Activated naive CD4-positive, alpha-beta T cell treated with anti-CD3 and anti-CD28 coated beads for 36 hours (primary cell): ENCODE measurements around the gene NDUFA6. TPM values are rescaled to one million over a fixed set of nuclear protein-coding genes. Genes with fewer than 3 reads are reported as not detected.
"Not testable (repeated sequence)": the region's sequence is repeated elsewhere in the genome, so short reads cannot be mapped to it uniquely, and the experiment has no call there.

Experiments used
- CTCF ChIA-PET: fragments of 350-600 bp; sonication (Branson Sonifier 250); formaldehyde crosslinking; loops from one replicate; lab custom pipeline; 2021; ENCODE audit warnings: antibody characterized with exemption; lab: Charles Lee
- DNase-seq: peaks from one replicate; pipeline ENCODE4 v3.0.0-alpha.2; 2020
- H3K27ac Mint-ChIP-seq: one replicate; pipeline ENCODE4 v1.8.0; 2021; ENCODE audit warnings: mild to moderate bottlenecking, mixed read lengths
- H3K27me3 Mint-ChIP-seq: one replicate; pipeline ENCODE4 v1.8.0; 2021; ENCODE audit warnings: low read depth, mixed read lengths
- H3K36me3 Mint-ChIP-seq: one replicate; pipeline ENCODE4 v1.8.0; 2021; ENCODE audit warnings: low read depth, mixed read lengths
- H3K4me1 Mint-ChIP-seq: one replicate; pipeline ENCODE4 v1.8.0; 2021; ENCODE audit warnings: low read depth, mixed read lengths
- H3K4me3 Mint-ChIP-seq: one replicate; pipeline ENCODE4 v1.8.0; 2021; ENCODE audit warnings: mild to moderate bottlenecking, moderate library complexity, mixed read lengths
- H3K9me3 Mint-ChIP-seq: one replicate; pipeline ENCODE4 v1.8.0; 2021; ENCODE audit warnings: mixed read lengths
- intact Hi-C: fragments of 100-400 bp; cut with micrococcal nuclease; formaldehyde crosslinking; loops from one replicate; pipeline ENCODE4 v1.15.1; 2023
- total RNA-seq, 2 experiments: library from RNA; stranded (reverse); gene quantifications; one replicate each; pipeline ENCODE4 v1.2.3, GENCODE V29; 2021

Gene NDUFA6
- total RNA-seq, 2 experiments from 2014 or later: 122 to 126 TPM

GRCh38 chr22:42076764-42077485 is 13.6 kb downstream of the NDUFA6 start:
- Mint-ChIP-seq H3K36me3 (peaks cover 3% of the 10 kb centered on the region), H3K4me3 (no peak overlapping the region), H3K27me3 (no peaks in the 10 kb centered on the region), H3K4me1 (peaks cover 34% of the 10 kb centered on the region), H3K27ac (no peak overlapping the region), H3K9me3 (no peaks in the 10 kb centered on the region)
- CTCF ChIA-PET: interaction anchor here (3.0 kb wide), 1 partner anchor 111 kb away, joined by 16 read pairs; no protein-coding TSS in a partner anchor
- intact Hi-C loops: no loop called here
- DNase-seq: no peak

DNA sequence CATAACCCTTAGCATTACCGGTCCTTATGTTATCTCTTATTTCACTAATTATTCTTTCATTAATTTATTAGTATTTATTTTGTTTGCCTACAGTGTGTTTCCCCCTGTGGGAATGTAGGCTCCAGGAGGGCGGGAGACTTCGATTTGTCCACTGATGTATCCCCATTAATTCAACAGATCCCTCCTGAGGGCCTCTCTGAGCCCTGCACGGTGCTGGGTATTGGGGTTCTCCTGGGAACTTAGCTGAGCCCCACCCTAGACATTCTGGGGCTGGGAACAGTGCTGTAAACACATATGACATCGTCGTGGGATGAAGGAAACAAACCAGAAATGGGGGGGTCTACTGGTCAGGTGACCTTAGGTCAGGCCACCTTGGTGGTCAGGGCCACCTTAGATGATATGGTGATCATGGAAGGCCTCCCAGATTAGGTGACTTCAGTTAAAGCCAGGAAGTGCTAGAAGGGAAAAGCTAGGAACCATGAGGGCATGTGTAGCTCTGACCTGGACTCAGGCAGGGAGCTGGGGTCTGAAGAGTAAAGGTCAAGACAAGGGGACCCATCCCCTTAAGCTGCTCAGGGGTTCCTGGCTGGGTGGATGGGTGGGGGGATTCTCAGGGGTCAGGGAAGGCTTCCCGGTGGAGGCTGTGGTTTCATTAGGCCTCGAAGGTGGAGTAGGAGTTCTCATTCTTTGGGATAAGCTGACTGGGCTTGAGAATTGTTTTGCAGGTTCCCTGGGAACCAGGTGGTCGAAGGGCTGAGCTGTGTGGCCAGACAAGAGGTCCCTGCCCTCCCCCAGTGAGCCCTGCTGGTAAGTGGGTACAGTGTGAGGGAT is 15.5 kb downstream of the NDUFA6 start:
- intact Hi-C loops: loop anchor here (1.0 to 5.0 kb wide), 5 partner anchors 109 to 388 kb away; partner anchors contain the start of gene SNU13
- CTCF ChIA-PET: interaction anchor here (0.7 to 3.0 kb wide), 6 partner anchors 15 to 369 kb away, joined by 3 to 16 read pairs (median 4); no protein-coding TSS in a partner anchor
- H3K36me3 Mint-ChIP-seq: no peaks in the 10 kb centered on the region
- DNase-seq: no peak
- peak overlapping the region; percentile 44 for H3K4me3 Mint-ChIP-seq
- H3K9me3 Mint-ChIP-seq: no peaks in the 10 kb centered on the region
- H3K4me1 Mint-ChIP-seq: peaks cover 33% of the 10 kb centered on the region
- H3K27ac Mint-ChIP-seq: no peak overlapping the region
- no peaks in the 10 kb centered on the region for H3K27me3 Mint-ChIP-seq

GRCh38 chr22:42074132-42074811 is 16.3 kb downstream of the NDUFA6 start, which contains the start of gene PHETA2:
Gene PHETA2, plus strand, starts transcription at chr22:42074248. Its CDS starts 3,046 bp downstream, at chr22:42077294.
- Mint-ChIP-seq H3K4me3 (peak within 1 kb of the TSS; percentile 60), H3K36me3 (no peaks in the 10 kb centered on the region), H3K27ac (no peak within 1 kb of the TSS), H3K4me1 (peaks cover 34% of the 10 kb centered on the region), H3K27me3 (no peaks in the 10 kb centered on the region), H3K9me3 (no peaks in the 10 kb centered on the region)
- DNase-seq: peak; percentile 65
- intact Hi-C loops: loop anchor here (1.0 to 5.0 kb wide), 5 partner anchors 108 to 387 kb away; partner anchors contain the start of gene SNU13
- CTCF ChIA-PET: interaction anchor here (3.0 kb wide), 1 partner anchor 109 kb away, joined by 16 read pairs; no protein-coding TSS in a partner anchor

- H3K4me3 Mint-ChIP-seq: peak overlapping the region; percentile 56
- H3K9me3 Mint-ChIP-seq: no peaks in the 10 kb centered on the region
- intact Hi-C loops: loop anchor here (1.0 to 5.0 kb wide), 5 partner anchors 107 to 386 kb away; partner anchors contain the start of gene SNU13
- H3K27me3 Mint-ChIP-seq: no peaks in the 10 kb centered on the region
- H3K4me1 Mint-ChIP-seq: peaks cover 35% of the 10 kb centered on the region
- H3K36me3 Mint-ChIP-seq: no peaks in the 10 kb centered on the region
- CTCF ChIA-PET: interaction anchor here (3.0 kb wide), 1 partner anchor 108 kb away, joined by 16 read pairs; no protein-coding TSS in a partner anchor
- H3K27ac Mint-ChIP-seq: no peak overlapping the region
- DNase-seq: no peak
These were observed 16.9 kb downstream of the NDUFA6 start for GRCh38 chr22:42073621-42074041.

- no peaks in the 10 kb centered on the region for H3K27me3 Mint-ChIP-seq
- DNase-seq: no peak
- intact Hi-C loops: loop anchor here (5.0 kb wide), 4 partner anchors 250 to 385 kb away; partner anchors contain the start of gene SNU13
- CTCF ChIA-PET: no interaction called here
- peaks cover 34% of the 10 kb centered on the region for H3K4me1 Mint-ChIP-seq
- H3K27ac Mint-ChIP-seq: no peak overlapping the region
- H3K36me3 Mint-ChIP-seq: peaks cover 1% of the 10 kb centered on the region
- peak overlapping the region; percentile 56 for H3K4me3 Mint-ChIP-seq
- H3K9me3 Mint-ChIP-seq: no peaks in the 10 kb centered on the region
These were observed 17.8 kb downstream of the NDUFA6 start for GRCh38 chr22:42072606-42073330.

DNA sequence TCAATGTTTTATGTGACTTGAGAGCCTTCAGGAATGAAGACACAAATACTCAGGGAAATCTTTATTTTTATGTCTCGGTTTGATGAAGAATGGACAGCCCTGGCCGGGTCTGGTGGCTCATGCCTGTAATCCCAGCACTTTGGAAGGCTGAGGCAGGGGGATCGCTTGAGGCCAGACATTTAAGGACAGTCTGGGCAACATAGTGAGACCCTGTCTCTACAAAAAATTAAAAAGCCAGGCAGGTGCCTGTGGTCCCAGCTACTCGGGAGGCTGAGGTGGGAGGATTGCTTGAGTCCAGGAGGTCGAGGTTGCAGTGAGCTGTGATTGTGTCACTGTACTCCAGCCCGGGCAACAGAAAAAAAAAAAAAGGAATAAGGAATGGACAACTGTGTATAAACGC is 19.1 kb downstream of the NDUFA6 start:
- DNase-seq, H3K36me3 Mint-ChIP-seq, CTCF ChIA-PET, H3K27me3 Mint-ChIP-seq, H3K9me3 Mint-ChIP-seq: not testable (repeated sequence)
- Mint-ChIP-seq H3K4me1 (peaks cover 34% of the 10 kb centered on the region), H3K27ac (peak overlapping the region; percentile 88), H3K4me3 (peak overlapping the region; percentile 87)
- intact Hi-C loops: loop anchor here (5.0 kb wide), 4 partner anchors 249 to 384 kb away; partner anchors contain the start of gene SNU13

DNA sequence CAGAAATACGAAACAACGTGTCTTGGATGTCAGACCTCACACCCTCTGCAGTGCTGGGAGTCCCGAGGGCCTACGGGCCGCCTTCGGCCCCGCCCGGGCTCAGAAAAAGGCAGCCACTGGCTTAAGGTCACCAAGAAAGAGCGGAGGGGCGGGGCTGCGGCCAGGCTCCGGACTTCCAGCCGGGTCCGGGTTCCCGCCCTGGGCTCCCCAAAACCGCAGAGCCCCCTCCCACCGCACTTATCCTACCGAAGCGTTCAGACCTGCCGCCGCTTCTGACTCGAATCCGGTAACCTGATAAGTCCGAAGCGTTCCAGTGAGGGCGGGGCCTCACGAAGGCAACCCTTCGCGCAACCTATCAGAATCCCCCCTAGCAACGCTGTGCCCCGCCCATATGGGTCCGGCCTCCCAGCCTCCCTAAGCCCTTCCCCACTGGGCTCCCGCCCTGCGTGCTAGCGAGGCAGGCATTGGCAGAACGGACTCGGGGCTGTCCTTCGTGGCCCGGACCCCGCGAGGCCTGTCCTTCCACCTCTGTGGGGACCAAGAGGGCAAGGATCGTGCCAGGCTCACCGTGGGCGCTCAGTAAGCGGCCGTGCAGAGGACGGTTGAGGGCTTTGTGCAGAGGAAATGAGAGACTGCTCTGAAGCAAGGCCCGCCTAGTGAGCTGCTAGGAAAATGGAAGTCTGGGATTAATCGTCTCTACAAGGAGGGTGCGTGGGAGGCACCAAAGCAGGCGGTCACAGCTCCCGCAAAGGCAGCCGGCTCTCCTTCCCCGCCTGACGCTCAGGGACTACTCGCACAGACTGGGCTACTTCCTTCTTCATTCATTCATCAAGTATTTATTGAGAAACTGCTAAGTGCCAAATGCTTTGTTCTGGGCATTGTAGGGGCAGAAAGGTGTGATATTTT is 19.8 kb downstream of the NDUFA6 start, which contains the start of gene NAGA:
TSS of gene NAGA (minus strand) at position 296 of the 906 bp plus-strand sequence. CDS start 515 bp downstream, outside the sequence.
- no peaks in the 10 kb centered on the region for H3K9me3 Mint-ChIP-seq
- H3K36me3 Mint-ChIP-seq: peaks cover 7% of the 10 kb centered on the region
- peak; percentile 96 for DNase-seq
- peak within 1 kb of the TSS; percentile 87 for H3K4me3 Mint-ChIP-seq
- H3K27me3 Mint-ChIP-seq: no peaks in the 10 kb centered on the region
- peak within 1 kb of the TSS; percentile 88 for H3K27ac Mint-ChIP-seq
- peaks cover 34% of the 10 kb centered on the region for H3K4me1 Mint-ChIP-seq
- intact Hi-C loops: loop anchor here (1.0 to 5.0 kb wide), 7 partner anchors 20 to 383 kb away; partner anchors contain the start of genes NDUFA6, SNU13 and WBP2NL
- CTCF ChIA-PET: no interaction called here

DNA sequence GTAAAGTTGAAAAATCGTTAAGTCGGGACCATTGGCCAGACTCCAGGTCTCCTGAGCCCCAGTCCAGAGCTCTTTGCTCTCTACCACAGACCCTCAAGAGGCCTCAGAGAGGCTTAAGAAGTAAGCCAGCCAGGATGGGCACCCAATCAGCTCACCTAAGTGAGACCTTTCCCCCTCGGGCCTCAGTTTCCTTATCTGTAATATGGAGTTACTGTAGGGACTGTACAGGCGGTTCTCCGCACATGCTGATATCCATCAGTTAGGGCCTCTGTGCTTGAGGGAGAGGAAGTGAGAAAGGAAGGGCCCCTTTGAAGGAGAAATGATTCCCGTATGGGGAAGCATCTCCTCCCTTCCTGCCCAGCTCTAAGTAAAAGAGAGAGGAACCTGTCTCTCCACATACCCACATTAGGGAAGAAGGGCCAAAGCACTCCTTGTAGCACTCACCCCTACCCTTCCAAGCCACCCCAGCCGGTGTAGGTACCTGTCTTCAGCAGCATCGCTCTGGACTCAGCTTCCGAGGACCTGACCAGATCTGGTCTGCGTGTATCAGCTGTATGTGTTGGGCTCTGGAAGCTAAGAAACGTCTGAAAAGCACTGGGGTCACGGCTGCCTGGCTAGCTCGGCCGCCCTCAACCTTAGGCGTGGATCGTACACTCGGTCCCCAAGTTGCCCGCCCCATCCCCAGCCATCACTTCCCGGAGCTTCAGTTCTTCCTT is 20.6 kb downstream of the NDUFA6 start:
- CTCF ChIA-PET: no interaction called here
- peak overlapping the region; percentile 66 for H3K27ac Mint-ChIP-seq
- peak overlapping the region; percentile 87 for H3K4me3 Mint-ChIP-seq
- no peaks in the 10 kb centered on the region for H3K9me3 Mint-ChIP-seq
- no peak for DNase-seq
- intact Hi-C loops: loop anchor here (1.0 to 5.0 kb wide), 7 partner anchors 20 to 383 kb away; partner anchors contain the start of genes NDUFA6, SNU13 and WBP2NL
- peaks cover 32% of the 10 kb centered on the region for H3K4me1 Mint-ChIP-seq
- H3K27me3 Mint-ChIP-seq: no peaks in the 10 kb centered on the region
- H3K36me3 Mint-ChIP-seq: peaks cover 15% of the 10 kb centered on the region

- Mint-ChIP-seq H3K4me1 (peaks cover 28% of the 10 kb centered on the region), H3K27me3 (no peaks in the 10 kb centered on the region), H3K4me3 (no peak overlapping the region), H3K27ac (no peak overlapping the region), H3K9me3 (no peaks in the 10 kb centered on the region), H3K36me3 (peaks cover 18% of the 10 kb centered on the region)
- no peak for DNase-seq
- intact Hi-C loops: no loop called here
- CTCF ChIA-PET: no interaction called here
These were observed 22.3 kb downstream of the NDUFA6 start for GRCh38 chr22:42068291-42068690.

DNA sequence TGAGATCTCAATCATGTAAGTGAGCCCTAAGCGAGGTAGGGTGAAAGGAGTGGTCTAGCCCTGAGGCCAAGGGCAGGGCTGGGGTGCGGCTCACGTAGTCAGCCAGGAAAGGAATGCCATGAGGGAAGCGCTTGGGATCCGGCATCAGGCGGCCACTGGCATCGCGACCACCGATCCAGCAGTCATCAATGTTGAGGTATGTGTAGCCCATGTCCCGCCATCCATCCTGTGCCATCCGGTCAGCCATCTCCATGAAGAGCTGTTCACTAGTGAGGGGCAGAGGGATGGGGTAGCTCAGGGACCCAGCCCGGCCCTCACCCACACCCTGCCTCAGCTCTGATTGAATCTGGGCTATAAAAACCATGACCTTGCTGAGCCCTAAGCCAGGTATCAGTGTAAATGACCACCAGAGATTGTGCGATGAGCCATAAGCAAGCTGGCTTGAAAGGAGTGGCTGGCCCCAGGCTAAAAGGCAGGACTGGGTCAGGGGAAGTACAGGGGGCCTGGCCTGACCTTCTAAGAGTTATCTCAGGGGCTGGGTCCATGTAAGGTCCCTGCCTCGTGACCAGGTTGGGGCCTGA is 22.8 kb downstream of the NDUFA6 start:
- Mint-ChIP-seq H3K4me1 (peaks cover 24% of the 10 kb centered on the region), H3K9me3 (no peaks in the 10 kb centered on the region), H3K4me3 (no peak overlapping the region), H3K36me3 (peaks cover 23% of the 10 kb centered on the region), H3K27ac (no peak overlapping the region), H3K27me3 (no peaks in the 10 kb centered on the region)
- intact Hi-C loops: no loop called here
- CTCF ChIA-PET: no interaction called here
- DNase-seq: no peak
